Measurements from ENCODE around the gene FCRL2.

GRCh38 chr1:157723157-157723556 is 53.8 kb downstream of the FCRL2 start:
- TF ChIP-seq CTCF (IDR thresholded peaks at IDR 0.05) (no peak), POLR2A (IDR thresholded peaks at IDR 0.05) (no peak), POLR2AphosphoS5 (IDR thresholded peaks at IDR 0.05) (no peak)
